ENCODE results near the gene STK40.

The STK40 gene

GRCh38 chr1:36397378-36398230 is 11.9 kb upstream of the STK40 start, which contains the start of gene LSM10:
LSM10 (minus strand) TSS chr1:36397908; CDS start chr1:36394129, 3,779 bp downstream.
- peak; percentile 82 for DNase-seq

- DNase-seq: no peak
Observed at GRCh38 chr1:36397083-36397377, 11.3 kb upstream of the STK40 start.

- DNase-seq: no peak
Observed at GRCh38 chr1:36396359-36396758, 10.6 kb upstream of the STK40 start.

GRCh38 chr1:36393686-36394085 is 8.0 kb upstream of the STK40 start:
- no peak for DNase-seq

GRCh38 chr1:36392836-36393235 is 7.1 kb upstream of the STK40 start:
- no peak for DNase-seq

GRCh38 chr1:36391271-36391670 is 5.5 kb upstream of the STK40 start:
- DNase-seq: no peak

GRCh38 chr1:36390411-36390810 is 4.7 kb upstream of the STK40 start:
- DNase-seq: no peak

- no peak for DNase-seq
Observed at GRCh38 chr1:36389999-36390398, 4.3 kb upstream of the STK40 start.

GRCh38 chr1:36389261-36389660 is 3.5 kb upstream of the STK40 start:
- no peak for DNase-seq

GRCh38 chr1:36387141-36387949 is 1.6 kb upstream of the STK40 start:
- DNase-seq: no peak

- DNase-seq: peak; percentile 94
Observed at GRCh38 chr1:36386265-36387140, 779 bp upstream of the STK40 start.

GRCh38 chr1:36384542-36385409 is 948 bp downstream of the STK40 start:
- peak; percentile 78 for DNase-seq

GRCh38 chr1:36383240-36383639 is 2.5 kb downstream of the STK40 start:
- no peak for DNase-seq

- DNase-seq: no peak
Observed at GRCh38 chr1:36382669-36383068, 3.1 kb downstream of the STK40 start.

- DNase-seq: no peak
Observed at GRCh38 chr1:36382231-36382630, 3.5 kb downstream of the STK40 start.

GRCh38 chr1:36381405-36381804 is 4.3 kb downstream of the STK40 start:
- no peak for DNase-seq

- DNase-seq: no peak
Observed at GRCh38 chr1:36380782-36381181, 4.9 kb downstream of the STK40 start.

GRCh38 chr1:36380143-36380619 is 5.5 kb downstream of the STK40 start:
- DNase-seq: no peak

- no peak for DNase-seq
Observed at GRCh38 chr1:36377791-36378492, 7.8 kb downstream of the STK40 start.

- DNase-seq: peak; percentile 11
Observed at GRCh38 chr1:36372617-36373016, 13.1 kb downstream of the STK40 start.

Data from GDM1 (cell line).